Adrenal gland (tissue), 5 donors: ENCODE measurements around the gene PRDM1.

ENCODE experiments used
- CTCF ChIP-seq, 6 experiments: fragments of 450-650 bp in 4 of 6; fragments of 200-600 bp in 2 of 6; sonication (generic) in 1 of 6; IDR thresholded peaks; 1 replicate in 5 of 6; 2 replicates in 1 of 6; pipeline versions ENCODE4 v1.5.1 to v1.8.0; 2016 to 2021; ENCODE audit warnings: antibody characterized with exemption in 6 of 6, mild to moderate bottlenecking in 2 of 6, moderate library complexity in 1 of 6
- POLR2A ChIP-seq, 2 donors: fragments of 450-650 bp; IDR thresholded peaks; one replicate each; pipeline ENCODE4 v1.6.1; 2017; ENCODE audit warnings: antibody characterized with exemption in 2 of 2, mild to moderate bottlenecking in 2 of 2, moderate library complexity in 1 of 2
- donor health status: DM: no; HTN: no; CAD: no.

- no peak for TF ChIP-seq CTCF (IDR thresholded peaks at IDR 0.05)
- TF ChIP-seq POLR2A (IDR thresholded peaks at IDR 0.05) = no peak
These were observed 37.0 kb downstream of the PRDM1 start for GRCh38 chr6:106122938-106123656.
